Measurements from ENCODE around the gene CHL1. TPM values are rescaled to one million over a fixed set of nuclear protein-coding genes. Genes with fewer than 3 reads are reported as not detected.

CHL1 gene
- total and polyA plus RNA-seq, 2 of the 8 experiments (the other 6 are each of a cell fraction or from before 2014, with no cell fraction given): 0.05 to 0.99 TPM

- Histone ChIP-seq H2BK12ac (ENCODE audit: low read depth, low read length) (no peak overlapping the region), H3K36me3 (ENCODE audit: control insufficient read depth in 2 of 4, insufficient read depth in 4 of 4, low read length in 3 of 4) (no peaks in the 10 kb centered on the region), H2AFZ (ENCODE audit: low read length) (no peak overlapping the region), H3K14ac (ENCODE audit: insufficient read length) (no peak overlapping the region), H3K4me1 (replicated peaks in 1 of 4; ENCODE audit: control insufficient read depth in 3 of 4, insufficient read depth in 4 of 4, low read length in 3 of 4) (no peaks in the 10 kb centered on the region), H3K18ac (ENCODE audit: extremely low read depth, low read length) (no peak overlapping the region), H2BK120ac (replicated peaks; ENCODE audit: low read depth, low read length) (no peak overlapping the region), H3K23ac (ENCODE audit: insufficient read length) (no peak overlapping the region), H3K9ac (replicated peaks in 1 of 4; ENCODE audit: extremely low read depth in 1 of 4, low read depth in 3 of 4, low read length in 3 of 4) (no peak overlapping the region), H3K4me2 (ENCODE audit: insufficient read depth in 1 of 2, low read depth in 2 of 2, low read length in 2 of 2) (no peak overlapping the region), H3K79me1 (ENCODE audit: low read depth, low read length) (no peaks in the 10 kb centered on the region), H4K8ac (ENCODE audit: extremely low read depth, insufficient read depth, low read length) (no peak overlapping the region), H3K56ac (replicated peaks; ENCODE audit: insufficient read length, low read depth, low read length) (no peak overlapping the region), H3K9me3 (ENCODE audit: insufficient read depth in 2 of 2, low read depth in 1 of 2, low read length in 1 of 2) (no peaks in the 10 kb centered on the region), H4K91ac (replicated peaks; ENCODE audit: insufficient read length, low read length) (no peak overlapping the region), H2AK5ac (ENCODE audit: low read depth, low read length) (no peak overlapping the region), H3K23me2 (ENCODE audit: low read depth, low read length) (no peaks in the 10 kb centered on the region), H3K27ac (ENCODE audit: low read depth, low read length) (no peak overlapping the region), H4K5ac (ENCODE audit: insufficient read length, low read depth, low read length) (no peak overlapping the region), H3K79me2 (ENCODE audit: control insufficient read depth in 1 of 2, insufficient read depth in 2 of 2, low read length in 2 of 2) (no peaks in the 10 kb centered on the region), H3K4ac (replicated peaks; ENCODE audit: insufficient read length, low read depth, low read length) (no peak overlapping the region), H2BK5ac (ENCODE audit: low read depth, low read length) (no peak overlapping the region), H2BK15ac (ENCODE audit: low read length) (no peak overlapping the region), H3K4me3 (ENCODE audit: extremely low read depth in 1 of 4, insufficient read depth in 2 of 4, low read depth in 3 of 4, low read length in 4 of 4) (no peak overlapping the region), H2BK20ac (ENCODE audit: low read length) (no peak overlapping the region), H3K27me3 (replicated peaks in 1 of 4; ENCODE audit: control insufficient read depth in 3 of 4, extremely low read depth in 1 of 4, insufficient read depth in 3 of 4, low read length in 3 of 4) (no peaks in the 10 kb centered on the region; a peak in 1 of 7 replicates), H4K20me1 (replicated peaks in 1 of 2; ENCODE audit: control insufficient read depth in 1 of 2, insufficient read depth in 2 of 2, low read length in 2 of 2) (no peaks in the 10 kb centered on the region)
- FAIRE-seq (no peak), DNase-seq (ENCODE audit: low read depth in 1 of 2, low spot score in 2 of 2) (no peak)
- WGBS, 2 experiments (ENCODE audit: extremely low coverage in 1 of 2, insufficient coverage in 1 of 2, insufficient read length in 1 of 2, insufficient replicate concordance in 2 of 2, low coverage in 1 of 2, low lambda C conversion rate in 2 of 2, missing lambda C conversion rate in 1 of 2): 97% methylated on average over 2 of the region's 2 CpGs; no CpG with 5 or more reads in 1 of the 2 experiments
- TF ChIP-seq USF2 (IDR thresholded peaks at IDR 0.05; ENCODE audit: low read length) (no peak), CBX8 (IDR thresholded peaks at IDR 0.05; ENCODE audit: borderline replicate concordance, low read depth, low read length) (no peak), CEBPB (IDR thresholded peaks at IDR 0.05; ENCODE audit: low read depth, low read length) (no peak), CREB1 (IDR thresholded peaks at IDR 0.05) (no peak), CHD2 (IDR thresholded peaks at IDR 0.05; ENCODE audit: low read length) (no peak), JUND (IDR thresholded peaks at IDR 0.05; ENCODE audit: low read length) (no peak), KDM5A (IDR thresholded peaks at IDR 0.05; ENCODE audit: low read length) (no peak), EZH2 (IDR thresholded peaks at IDR 0.05; ENCODE audit: low read depth, low read length, severe bottlenecking) (no peak), SP4 (IDR thresholded peaks at IDR 0.05; ENCODE audit: low read length) (no peak), KDM1A (IDR thresholded peaks at IDR 0.05; ENCODE audit: borderline replicate concordance, low read length) (no peak), FOSL1 (IDR thresholded peaks at IDR 0.05; ENCODE audit: insufficient read depth, low read depth, low read length) (no peak), NANOG (IDR thresholded peaks at IDR 0.05; ENCODE audit: insufficient read depth, low read depth, low read length, poor library complexity, severe bottlenecking) (no peak), RFX5 (IDR thresholded peaks at IDR 0.05; ENCODE audit: borderline replicate concordance, low read depth, low read length) (no peak)
- ChIA-PET POLR2A (ENCODE audit: partially characterized antibody) (no interaction called here), CTCF (ENCODE audit: partially characterized antibody) (interaction anchor here (1.0 to 1.4 kb wide), 2 partner anchors 12 to 150 kb away, joined by 3 read pairs; no protein-coding TSS in a partner anchor)
These were observed 7.5 kb downstream of the CHL1 start for GRCh38 chr3:204102-204501.
